MV-4-11 (cell line): ENCODE results near the gene ILF3.

Experiments used
- DNase-seq: peaks from one replicate; lab custom pipeline; 2025; lab: John Stamatoyannopoulos, UW

The ILF3 gene

DNA sequence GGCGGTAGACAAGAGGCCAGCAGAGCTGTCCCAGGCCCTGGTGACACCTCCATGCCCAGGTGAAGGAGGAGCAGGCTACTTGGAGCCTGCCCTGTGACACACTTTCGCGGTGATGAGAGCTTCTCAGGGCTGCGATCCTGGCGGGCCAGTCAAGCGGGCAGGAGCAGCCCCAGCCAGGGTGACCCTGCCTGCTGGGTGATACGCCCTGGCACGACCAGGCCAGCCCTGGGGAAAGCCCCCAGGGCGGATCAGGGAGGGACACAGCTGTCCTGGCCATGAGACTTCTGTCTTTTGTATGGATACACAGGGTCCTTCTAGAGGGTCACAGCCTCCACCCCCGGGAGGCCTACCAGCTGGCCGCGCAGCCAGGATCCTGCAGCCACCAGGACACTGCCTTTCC, 76.8 kb downstream of the ILF3 start:
- DNase-seq: no peak

GRCh38 chr19:10735741-10736140, 81.6 kb downstream of the ILF3 start:
- DNase-seq: no peak

DNA sequence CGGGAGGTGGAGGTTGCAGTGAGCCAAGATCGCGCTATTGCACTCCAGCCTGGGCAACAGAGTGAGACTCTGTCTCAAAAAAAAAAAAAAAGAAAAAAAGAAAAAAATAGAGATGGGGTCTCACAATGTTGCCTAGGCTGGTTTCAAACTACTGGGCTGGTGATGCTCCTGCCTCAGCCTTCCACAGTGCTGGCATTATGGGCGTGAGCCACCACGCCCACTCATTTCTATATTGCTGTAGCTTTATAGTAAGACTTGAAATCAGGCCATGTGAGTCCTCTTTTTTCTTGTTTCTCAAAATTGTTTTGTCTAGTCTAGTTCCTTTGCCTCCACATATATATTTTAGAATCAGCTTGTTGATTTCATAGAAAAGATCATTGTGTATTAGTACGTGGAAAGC, 82.0 kb downstream of the ILF3 start:
- DNase-seq: no peak

DNA sequence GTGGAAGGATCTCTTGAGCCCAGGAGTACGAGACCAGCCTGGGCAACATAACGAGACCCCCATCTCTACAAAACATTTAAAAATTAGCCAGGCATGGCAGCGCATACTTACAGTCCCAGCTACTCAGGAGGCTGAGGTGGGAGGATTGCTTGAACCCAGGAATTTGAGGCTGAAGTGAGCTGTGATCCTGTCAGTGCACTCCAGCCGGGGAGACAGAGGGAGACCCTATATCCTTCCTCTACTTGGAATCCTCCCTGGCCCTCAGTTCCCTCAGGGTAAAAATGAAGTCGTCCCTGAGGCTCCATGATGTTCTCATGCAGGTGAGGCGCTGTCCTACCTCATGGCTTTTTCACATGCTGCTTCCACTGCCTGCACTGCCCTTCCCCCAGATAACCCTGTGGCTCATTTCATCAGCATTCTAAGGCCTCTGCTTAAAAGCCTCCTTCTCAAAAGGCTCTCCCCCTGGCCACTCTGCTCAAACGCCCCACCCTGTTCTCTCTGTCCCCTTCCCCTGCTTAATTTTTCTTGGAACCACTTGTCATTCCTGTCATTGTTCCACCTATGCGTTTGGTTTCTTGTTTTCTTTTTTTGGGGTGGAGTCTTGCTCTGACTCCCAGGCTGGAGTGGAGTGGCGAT, 82.9 kb downstream of the ILF3 start:
- DNase-seq: no peak

DNA sequence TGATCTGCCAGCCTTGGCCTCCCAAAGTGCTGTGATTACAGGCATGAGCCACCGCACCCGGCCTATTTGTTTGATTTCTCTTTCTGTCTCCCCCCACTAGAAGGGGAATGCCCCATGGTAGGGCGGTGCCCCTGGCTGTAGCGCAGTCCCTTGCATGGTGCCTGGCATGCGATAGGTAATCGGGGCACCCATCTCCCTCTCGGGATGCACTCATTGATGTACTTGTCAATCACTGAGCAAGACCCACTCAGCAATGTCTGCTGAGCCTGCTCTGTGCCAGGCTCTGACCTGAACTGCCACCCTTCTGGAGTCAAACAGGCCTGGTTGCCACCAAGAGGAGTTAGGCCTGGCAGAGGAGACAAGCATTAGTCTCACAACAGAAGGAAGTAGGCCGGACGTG, 83.6 kb downstream of the ILF3 start:
- peak; percentile 20 for DNase-seq

- no peak for DNase-seq
Observed at GRCh38 chr19:10740798-10741197, 86.7 kb downstream of the ILF3 start.
